K562 (cell line): ENCODE data around the gene UROD. TPM values are rescaled to one million over a fixed set of nuclear protein-coding genes. Genes with fewer than 3 reads are reported as not detected.

ENCODE experiments used
- CEBPZ ChIP-seq: fragments of 150-350 bp; IDR thresholded peaks from 2 replicates; pipeline ENCODE4 v1.6.1; 2014; ENCODE audit warnings: low read depth, mild to moderate bottlenecking, low read length, borderline replicate concordance
- CREM ChIP-seq: IDR thresholded peaks from 2 replicates; pipeline ENCODE4 v1.6.1; 2014; ENCODE audit warnings: antibody characterized with exemption, low read depth
- DEAF1 ChIP-seq: fragments of 450-650 bp; formaldehyde crosslinking; IDR thresholded peaks from 2 replicates; pipeline ENCODE4 v1.4.0; 2020; ENCODE audit warnings: mild to moderate bottlenecking, moderate library complexity
- GABPB1 ChIP-seq: sonication (generic); formaldehyde crosslinking; IDR thresholded peaks from 2 replicates; pipeline ENCODE4 v1.8.0; 2022; ENCODE audit warnings: mild to moderate bottlenecking, missing genetic modification reagents
- GATAD2B ChIP-seq: fragments of 450-650 bp; IDR thresholded peaks from 2 replicates; pipeline ENCODE4 v1.6.1; 2017; ENCODE audit warnings: mild to moderate bottlenecking, borderline replicate concordance
- NR0B1 ChIP-seq: fragments of 450-650 bp; IDR thresholded peaks from one replicate; pipeline ENCODE4 v1.6.1; 2018; ENCODE audit warnings: mild to moderate bottlenecking, moderate library complexity; ENCODE audit not compliant: partially characterized antibody
- RFX7 ChIP-seq: fragments of 250-450 bp; sonication (Bioruptor Pico); IDR thresholded peaks from 2 replicates; pipeline ENCODE4 v1.5.1; 2021; ENCODE audit warnings: mild to moderate bottlenecking
- SIN3A ChIP-seq, 2 experiments: fragments of 150-350 bp in 1 of 2; IDR thresholded peaks; 2 replicates each; pipeline ENCODE4 v1.6.1; 2011 to 2016; ENCODE audit warnings: borderline replicate concordance in 2 of 2, low read depth in 2 of 2, low read length in 2 of 2, mild to moderate bottlenecking in 2 of 2, moderate library complexity in 2 of 2; ENCODE audit not compliant: control insufficient read depth in 1 of 2
- TGIF2 ChIP-seq: sonication (generic); formaldehyde crosslinking; IDR thresholded peaks from 2 replicates; pipeline ENCODE4 v1.8.1; 2022; ENCODE audit warnings: mild to moderate bottlenecking, missing genetic modification reagents, moderate library complexity
- ZBTB40 ChIP-seq, 2 experiments: fragments of 450-650 bp in 1 of 2; sonication (generic) in 1 of 2; formaldehyde crosslinking in 1 of 2; IDR thresholded peaks; 2 replicates each; pipeline versions ENCODE4 v1.7.1 to v1.9.0; 2016 to 2022; ENCODE audit warnings: inconsistent platforms in 1 of 2, mild to moderate bottlenecking in 1 of 2, missing genetic modification reagents in 1 of 2
- ZFP1 ChIP-seq: fragments of 450-650 bp; formaldehyde crosslinking; IDR thresholded peaks from 2 replicates; pipeline ENCODE4 v1.4.0; 2020; ENCODE audit warnings: mild to moderate bottlenecking, mixed read lengths
- polyA plus RNA-seq, 8 experiments: library from polyadenylated mRNA; depleted of rRNA in 4 of 8; stranded (reverse) in 5 of 8; unstranded in 3 of 8; fragments of >200 nt; fragmentation: Nextera tagmentation in 2 of 8; fragmentation: Illumina TruSeq in 1 of 8; extraction: Ambion mirVana in 2 of 8; extraction: Trizol in 1 of 8; gene quantifications; 2 replicates each; pipeline versions ENCODE4 v1.2.1 to v1.2.3, GENCODE V29; 2011 to 2014; ENCODE audit warnings: inconsistent platforms in 1 of 8, missing spikeins in 1 of 8
- total RNA-seq, 7 experiments: library from RNA; depleted of rRNA in 6 of 7; stranded (reverse); fragments of >200 nt in 6 of 7; fragmentation: Illumina TruSeq in 2 of 7; extraction: Trizol in 2 of 7; gene quantifications; 2 replicates each; pipeline versions ENCODE4 v1.2.1 to v1.2.3, GENCODE V29; 2011 to 2021; ENCODE audit warnings: low replicate concordance in 1 of 7

UROD gene
- total and polyA plus RNA-seq, 9 of the 15 experiments (the other 6 are each of a cell fraction or from before 2014, with no cell fraction given) = 533 to 2,933 (median 1,100) TPM

GRCh38 chr1:45018599-45019230 is 6.7 kb downstream of the UROD start (continued):
- no peak for TF ChIP-seq NR0B1
- TF ChIP-seq GABPB1 = no peak
- TF ChIP-seq DEAF1 (CRISPR knock-in tag) = peak; percentile 37; the same call in 1 of the 2 replicates
- no peak for TF ChIP-seq ZBTB40 (IDR thresholded peaks at IDR 0.05)
- TF ChIP-seq ZBTB40 (CRISPR knock-in tag; IDR thresholded peaks at IDR 0.05) = no peak
- peak; percentile 59 for TF ChIP-seq CREM
- no peak for TF ChIP-seq CEBPZ
- no peak for TF ChIP-seq ZFP1 (CRISPR knock-in tag)
- no peak for TF ChIP-seq RFX7 (CRISPR knock-in tag)
- no peak for TF ChIP-seq GATAD2B
- TF ChIP-seq TGIF2 (CRISPR knock-in tag) = no peak
- TF ChIP-seq SIN3A (IDR thresholded peaks at IDR 0.05; ENCODE audit: borderline replicate concordance in 2 of 2, control insufficient read depth in 1 of 2, low read depth in 2 of 2, low read length in 2 of 2) = no peak
